ENCODE results near the gene C11orf86. TPM values are rescaled to one million over a fixed set of nuclear protein-coding genes. Genes with fewer than 3 reads are reported as not detected.

The C11orf86 gene
- total RNA-seq, 1 experiment from 2014 or later: 0.68 TPM

GRCh38 chr11:66958232-66958955 is 16.7 kb upstream of the C11orf86 start, which contains the start of gene PC (continued):
- TF ChIP-seq PRRX2 (CRISPR knock-in tag; IDR thresholded peaks at IDR 0.05) (no peak), AFF4 (CRISPR knock-in tag; IDR thresholded peaks at IDR 0.05; ENCODE audit: borderline replicate concordance) (peak; percentile 86; the same call in 1 of the 2 replicates), AR (CRISPR knock-in tag; IDR thresholded peaks at IDR 0.05) (no peak), CDX4 (CRISPR knock-in tag; IDR thresholded peaks at IDR 0.05; ENCODE audit: borderline replicate concordance) (no peak), ZNF423 (CRISPR knock-in tag; IDR thresholded peaks at IDR 0.05) (no peak), NFYB (CRISPR knock-in tag; conservative IDR thresholded peaks at IDR 0.05; ENCODE audit: low read depth) (peak; percentile 86), ZBTB21 (CRISPR knock-in tag; IDR thresholded peaks at IDR 0.05; ENCODE audit: borderline replicate concordance) (peak; percentile 76; the same call in 1 of the 2 replicates), CREB1 (CRISPR knock-in tag; IDR thresholded peaks at IDR 0.05) (peak; percentile 95), CTCF (IDR thresholded peaks at IDR 0.05) (no peak), ATF2 (CRISPR knock-in tag; IDR thresholded peaks at IDR 0.05; ENCODE audit: borderline replicate concordance, low read depth) (peak; percentile 83; the same call in 1 of the 2 replicates), SP1 (CRISPR knock-in tag; conservative IDR thresholded peaks at IDR 0.05) (peak; percentile 98), OVOL2 (CRISPR knock-in tag; IDR thresholded peaks at IDR 0.05; ENCODE audit: borderline replicate concordance) (no peak), PRDM15 (CRISPR knock-in tag; IDR thresholded peaks at IDR 0.05) (no peak), PREB (CRISPR knock-in tag; IDR thresholded peaks at IDR 0.05; ENCODE audit: borderline replicate concordance) (no peak), ZNF263 (CRISPR knock-in tag; IDR thresholded peaks at IDR 0.05; ENCODE audit: low read depth) (0 out of 2 replicates have a peak, but pooled peaks have one; percentile 30), NFATC4 (CRISPR knock-in tag; IDR thresholded peaks at IDR 0.05) (no peak), ATF1 (CRISPR knock-in tag; IDR thresholded peaks at IDR 0.05) (0 out of 2 replicates have a peak, but pooled peaks have one; percentile 18), USF2 (CRISPR knock-in tag; IDR thresholded peaks at IDR 0.05) (peak; percentile 96), ZNF416 (CRISPR knock-in tag; IDR thresholded peaks at IDR 0.05) (no peak), SOX15 (CRISPR knock-in tag; IDR thresholded peaks at IDR 0.05) (no peak)
